GM23338 (cell line): ENCODE data around the gene RASGRP3. TPM values are rescaled to one million over a fixed set of nuclear protein-coding genes. Genes with fewer than 3 reads are reported as not detected.

Experiments
- ATAC-seq: fragments of 200-7000 bp; cut with Tn5 transposase; 3 replicates; pipeline ENCODE4 v1.9.1; 2020
- DNase-seq: peaks from one replicate; pipeline ENCODE4 v3.0.0-alpha.2; 2015; ENCODE audit warnings: low spot score
- H2AFZ ChIP-seq: fragments of 200-600 bp; sonication (generic); 2 replicates; pipeline ENCODE4 v1.8.0; 2016; ENCODE audit warnings: antibody characterized with exemption, mild to moderate bottlenecking, moderate library complexity
- H3F3A ChIP-seq: fragments of 200-600 bp; sonication (generic); replicated peaks from 2 replicates; pipeline ENCODE4 v1.8.0; 2017; ENCODE audit warnings: antibody characterized with exemption, mixed run types, low read depth
- H3K27ac ChIP-seq: fragments of 200-600 bp; sonication (generic); 2 replicates; pipeline ENCODE4 v1.6.1; 2016; ENCODE audit warnings: low read depth
- H3K27me3 ChIP-seq: fragments of 200-600 bp; sonication (generic); 2 replicates; pipeline ENCODE4 v1.8.0; 2016; ENCODE audit warnings: mild to moderate bottlenecking, mixed run types, moderate library complexity; ENCODE audit not compliant: insufficient read depth
- H3K36me3 ChIP-seq: fragments of 200-600 bp; sonication (generic); 2 replicates; pipeline ENCODE4 v1.8.0; 2016; ENCODE audit warnings: mild to moderate bottlenecking; ENCODE audit not compliant: insufficient read depth
- H3K4me1 ChIP-seq: fragments of 200-600 bp; sonication (generic); 2 replicates; pipeline ENCODE4 v1.8.0; 2016; ENCODE audit warnings: mild to moderate bottlenecking, moderate library complexity; ENCODE audit not compliant: insufficient read depth
- H3K4me2 ChIP-seq: fragments of 200-600 bp; sonication (generic); 2 replicates; pipeline ENCODE4 v1.7.1; 2017; ENCODE audit warnings: mixed run types
- H3K4me3 ChIP-seq: fragments of 200-600 bp; sonication (generic); 2 replicates; pipeline ENCODE4 v1.6.1; 2016; ENCODE audit warnings: mixed run types
- H3K79me2 ChIP-seq: fragments of 200-600 bp; sonication (generic); replicated peaks from 2 replicates; pipeline ENCODE4 v1.8.0; 2017; ENCODE audit warnings: mild to moderate bottlenecking; ENCODE audit not compliant: insufficient read depth
- H3K9me2 ChIP-seq: fragments of 200-600 bp; sonication (generic); 2 replicates; pipeline ENCODE4 v1.8.0; 2017; ENCODE audit not compliant: insufficient read depth
- H4K20me1 ChIP-seq: fragments of 200-600 bp; sonication (generic); replicated peaks from 2 replicates; pipeline ENCODE4 v1.8.0; 2017; ENCODE audit warnings: mild to moderate bottlenecking; ENCODE audit not compliant: insufficient read depth
- H3K27ac Mint-ChIP-seq: 2 replicates; pipeline ENCODE4 v1.8.0; 2020; ENCODE audit warnings: inconsistent platforms, mild to moderate bottlenecking, moderate library complexity, mixed read lengths
- H3K27me3 Mint-ChIP-seq: 3 replicates; pipeline ENCODE4 v1.8.0; 2022; ENCODE audit warnings: low read depth, mild to moderate bottlenecking, moderate library complexity, mixed read lengths, inconsistent platforms; ENCODE audit not compliant: insufficient read depth, poor library complexity
- H3K36me3 Mint-ChIP-seq: 3 replicates; pipeline ENCODE4 v1.8.0; 2021; ENCODE audit warnings: low read depth, mild to moderate bottlenecking, inconsistent platforms, moderate library complexity, mixed read lengths
- H3K4me1 Mint-ChIP-seq: 3 replicates; pipeline ENCODE4 v1.8.0; 2020; ENCODE audit warnings: mild to moderate bottlenecking, inconsistent platforms, mixed read lengths
- H3K4me3 Mint-ChIP-seq: 3 replicates; pipeline ENCODE4 v1.8.0; 2021; ENCODE audit warnings: moderate library complexity, mild to moderate bottlenecking, inconsistent platforms, mixed read lengths
- H3K9me3 Mint-ChIP-seq: 3 replicates; pipeline ENCODE4 v1.8.0; 2020; ENCODE audit warnings: moderate library complexity, mild to moderate bottlenecking, inconsistent platforms, mixed read lengths
- CREB1 ChIP-seq: fragments of 250-450 bp; sonication (Bioruptor Pico); IDR thresholded peaks from 2 replicates; pipeline ENCODE4 v1.5.0; 2020; ENCODE audit warnings: low read depth, mild to moderate bottlenecking, moderate library complexity
- CTCF ChIP-seq, 2 experiments: fragments of 200-600 bp in 1 of 2; sonication (generic) in 1 of 2; conservative IDR thresholded peaks; 2 replicates each; pipeline versions ENCODE4 v1.5.1 to v1.6.1; 2016 to 2017; ENCODE audit warnings: antibody characterized with exemption in 2 of 2, low read depth in 2 of 2, mild to moderate bottlenecking in 2 of 2, moderate library complexity in 1 of 2
- ETS1 ChIP-seq: IDR thresholded peaks from 2 replicates; pipeline ENCODE4 v1.6.1; 2016; ENCODE audit warnings: antibody characterized with exemption
- EZH2 ChIP-seq: fragments of 200-600 bp; sonication (generic); IDR thresholded peaks from one replicate; pipeline ENCODE4 v1.8.0; 2017; ENCODE audit warnings: antibody characterized with exemption, mild to moderate bottlenecking, low read depth; ENCODE audit not compliant: unreplicated experiment
- EZH2phosphoT487 ChIP-seq: fragments of 200-600 bp; sonication (generic); IDR thresholded peaks from one replicate; pipeline ENCODE4 v1.8.1; 2018; ENCODE audit warnings: antibody characterized with exemption; ENCODE audit not compliant: unreplicated experiment
- JUNB ChIP-seq: IDR thresholded peaks from one replicate; pipeline ENCODE4 v1.6.1; 2016; ENCODE audit warnings: antibody characterized with exemption; ENCODE audit not compliant: unreplicated experiment
- NANOG ChIP-seq: IDR thresholded peaks from 2 replicates; pipeline ENCODE4 v1.6.1; 2016; ENCODE audit warnings: antibody characterized with exemption, borderline replicate concordance
- POLR2AphosphoS5 ChIP-seq: IDR thresholded peaks from 2 replicates; pipeline ENCODE4 v1.6.1; 2016; ENCODE audit warnings: antibody characterized with exemption, low read depth
- REST ChIP-seq: IDR thresholded peaks from one replicate; pipeline ENCODE4 v1.6.1; 2018; ENCODE audit warnings: antibody characterized with exemption; ENCODE audit not compliant: unreplicated experiment
- STAT1 ChIP-seq: IDR thresholded peaks from one replicate; pipeline ENCODE4 v1.6.1; 2016; ENCODE audit warnings: antibody characterized with exemption; ENCODE audit not compliant: unreplicated experiment
- ZNF114 ChIP-seq: fragments of 250-450 bp; sonication (Bioruptor Pico); IDR thresholded peaks from 2 replicates; pipeline ENCODE4 v1.5.0; 2020; ENCODE audit warnings: mild to moderate bottlenecking, moderate library complexity
- ZNF331 ChIP-seq: fragments of 250-450 bp; sonication (Bioruptor Pico); IDR thresholded peaks from 2 replicates; pipeline ENCODE4 v1.5.0; 2020; ENCODE audit warnings: low read depth, mild to moderate bottlenecking, moderate library complexity
- ZNF462 ChIP-seq: fragments of 250-450 bp; sonication (Bioruptor Pico); IDR thresholded peaks from 2 replicates; pipeline ENCODE4 v1.5.0; 2020; ENCODE audit warnings: mild to moderate bottlenecking, moderate library complexity
- polyA plus RNA-seq: library from polyadenylated mRNA; unstranded; fragments of >200 nt; fragmentation: Nextera tagmentation; extraction: Ambion mirVana; gene quantifications from 2 replicates; pipeline ENCODE4 v1.2.1, GENCODE V29; 2016
- total RNA-seq: library from RNA; depleted of rRNA; stranded (reverse); fragments of >200 nt; shearing (Covaris generic); gene quantifications from 2 replicates; pipeline ENCODE4 v1.2.3, GENCODE V29; 2014

Gene RASGRP3
- total and polyA plus RNA-seq, 2 experiments from 2014 or later = 0.19 to 0.69 TPM

GRCh38 chr2:33430856-33431255 is 45.6 kb upstream of the RASGRP3 start:
- H3K9me3 Mint-ChIP-seq = no peaks in the 10 kb centered on the region
- TF ChIP-seq STAT1 = no peak
- TF ChIP-seq CREB1 (CRISPR knock-in tag) = no peak
- no peak for TF ChIP-seq ZNF114
- no peak for TF ChIP-seq JUNB
- no peak for TF ChIP-seq ETS1
- TF ChIP-seq NANOG = no peak
- TF ChIP-seq CTCF (conservative IDR thresholded peaks at IDR 0.05; ENCODE audit: low read depth in 2 of 2) = no peak
- no peak for TF ChIP-seq POLR2AphosphoS5
- TF ChIP-seq ZNF462 (CRISPR knock-in tag) = no peak
- TF ChIP-seq REST = no peak
- TF ChIP-seq ZNF331 (CRISPR knock-in tag) = no peak
- TF ChIP-seq EZH2 = no peak
- TF ChIP-seq EZH2phosphoT487 = no peak
- no peak overlapping the region for H3K27ac ChIP-seq
- H3F3A ChIP-seq = no peaks in the 10 kb centered on the region
- H3K9me2 ChIP-seq = 0 out of 2 replicates have a peak, but pooled peaks cover 3% of the 10 kb centered on the region
- no peaks in the 10 kb centered on the region for H3K36me3 ChIP-seq
- no peak overlapping the region for H2AFZ ChIP-seq
- H3K27ac Mint-ChIP-seq = no peak overlapping the region
- H4K20me1 ChIP-seq = no peaks in the 10 kb centered on the region
- no peaks in the 10 kb centered on the region for H3K27me3 ChIP-seq
- no peak overlapping the region for H3K4me3 Mint-ChIP-seq
- H3K4me3 ChIP-seq = no peak overlapping the region
- no peak overlapping the region for H3K4me2 ChIP-seq
- no peaks in the 10 kb centered on the region for H3K4me1 Mint-ChIP-seq
- H3K27me3 Mint-ChIP-seq = no peaks in the 10 kb centered on the region
- H3K36me3 Mint-ChIP-seq = no peaks in the 10 kb centered on the region
- H3K4me1 ChIP-seq = no peaks in the 10 kb centered on the region
- no peak for DNase-seq
- no peak for ATAC-seq
- H3K79me2 ChIP-seq = no peaks in the 10 kb centered on the region
